ENCODE data around the gene LARGE2. TPM values are rescaled to one million over a fixed set of nuclear protein-coding genes. Genes with fewer than 3 reads are reported as not detected.

LARGE2 gene
- total RNA-seq, 1 experiment from 2014 or later, result 67.6 TPM

GRCh38 chr11:45924927-45925326 lies 2.5 kb downstream of the LARGE2 start:
- H2AFZ ChIP-seq (ENCODE audit: low read depth, low read length, poor library complexity, severe bottlenecking), result no peak overlapping the region
- H4K20me1 ChIP-seq (ENCODE audit: insufficient read depth), result no peaks in the 10 kb centered on the region
- RAD21 ChIA-PET (ENCODE audit: low non-redundant PET in 1 of 2, low total read pairs in 2 of 2, uncharacterized antibody in 2 of 2, unreplicated experiment in 2 of 2), result no interaction called here
- H3K36me3 ChIP-seq (ENCODE audit: control insufficient read depth in 1 of 2, insufficient read depth in 2 of 2, low read length in 2 of 2), result peaks cover 0 to 32% of the 10 kb centered on the region in 2 experiments
- intact Hi-C loops (cut with micrococcal nuclease), result no loop called here
- H3K27me3 ChIP-seq (ENCODE audit: insufficient read depth, low read length), result no peaks in the 10 kb centered on the region
- peaks cover 14% of the 10 kb centered on the region for H3K79me2 ChIP-seq (ENCODE audit: insufficient read depth, low read length)
- no peaks in the 10 kb centered on the region for H3K9me3 ChIP-seq (ENCODE audit: control insufficient read depth in 1 of 2, insufficient read depth in 1 of 2, low read depth in 1 of 2, low read length in 2 of 2)
- DNase-seq (ENCODE audit: low read depth, low spot score) (no peak), ATAC-seq (no peak)
- H3K4me3 ChIP-seq (replicated peaks in 1 of 2; ENCODE audit: low read depth in 1 of 2, low read length in 2 of 2), result no peak overlapping the region
- CTCF ChIA-PET, result no interaction called here
- H3K4me2 ChIP-seq (ENCODE audit: low read length), result no peak overlapping the region
- H3K4me1 ChIP-seq (ENCODE audit: control insufficient read depth in 1 of 2, insufficient read depth in 2 of 2, low read length in 2 of 2), result peaks cover 11 to 21% of the 10 kb centered on the region in 2 experiments
- H3K9me2 ChIP-seq (ENCODE audit: insufficient read depth), result no peaks in the 10 kb centered on the region
- BruUV-seq (replicated peaks), result no TSS peak
- TF ChIP-seq REST (IDR thresholded peaks at IDR 0.05; ENCODE audit: low read depth), result no peak
- TF ChIP-seq POLR2AphosphoS5 (IDR thresholded peaks at IDR 0.05; ENCODE audit: low read depth, low read length), result no peak
- TF ChIP-seq RAD21 (IDR thresholded peaks at IDR 0.05; ENCODE audit: low read depth), result no peak
- no peak overlapping the region for H3K27ac ChIP-seq (ENCODE audit: low read depth, low read length)
- POLR2A ChIA-PET, result no interaction called here
- H3K9ac ChIP-seq (ENCODE audit: low read length), result no peak overlapping the region

GRCh38 chr11:45925550-45925949 lies 3.1 kb downstream of the LARGE2 start:
- Histone ChIP-seq H3K9me2 (ENCODE audit: insufficient read depth) (no peaks in the 10 kb centered on the region), H3K27me3 (ENCODE audit: insufficient read depth, low read length) (no peaks in the 10 kb centered on the region), H3K9ac (ENCODE audit: low read length) (no peak overlapping the region), H3K79me2 (ENCODE audit: insufficient read depth, low read length) (peaks cover 14% of the 10 kb centered on the region), H3K4me3 (replicated peaks in 1 of 2; ENCODE audit: low read depth in 1 of 2, low read length in 2 of 2) (no peak overlapping the region), H4K20me1 (ENCODE audit: insufficient read depth) (no peaks in the 10 kb centered on the region), H3K36me3 (ENCODE audit: control insufficient read depth in 1 of 2, insufficient read depth in 2 of 2, low read length in 2 of 2) (peaks cover 0 to 32% of the 10 kb centered on the region in 2 experiments), H3K4me1 (ENCODE audit: control insufficient read depth in 1 of 2, insufficient read depth in 2 of 2, low read length in 2 of 2) (peaks cover 11 to 24% of the 10 kb centered on the region in 2 experiments), H2AFZ (ENCODE audit: low read depth, low read length, poor library complexity, severe bottlenecking) (no peak overlapping the region), H3K4me2 (ENCODE audit: low read length) (no peak overlapping the region), H3K27ac (ENCODE audit: low read depth, low read length) (no peak overlapping the region), H3K9me3 (ENCODE audit: control insufficient read depth in 1 of 2, insufficient read depth in 1 of 2, low read depth in 1 of 2, low read length in 2 of 2) (no peaks in the 10 kb centered on the region)
- no peak for TF ChIP-seq POLR2A (IDR thresholded peaks at IDR 0.05; ENCODE audit: borderline replicate concordance, extremely low read depth, insufficient read depth, insufficient read length)
- TF ChIP-seq, protein P1, sequence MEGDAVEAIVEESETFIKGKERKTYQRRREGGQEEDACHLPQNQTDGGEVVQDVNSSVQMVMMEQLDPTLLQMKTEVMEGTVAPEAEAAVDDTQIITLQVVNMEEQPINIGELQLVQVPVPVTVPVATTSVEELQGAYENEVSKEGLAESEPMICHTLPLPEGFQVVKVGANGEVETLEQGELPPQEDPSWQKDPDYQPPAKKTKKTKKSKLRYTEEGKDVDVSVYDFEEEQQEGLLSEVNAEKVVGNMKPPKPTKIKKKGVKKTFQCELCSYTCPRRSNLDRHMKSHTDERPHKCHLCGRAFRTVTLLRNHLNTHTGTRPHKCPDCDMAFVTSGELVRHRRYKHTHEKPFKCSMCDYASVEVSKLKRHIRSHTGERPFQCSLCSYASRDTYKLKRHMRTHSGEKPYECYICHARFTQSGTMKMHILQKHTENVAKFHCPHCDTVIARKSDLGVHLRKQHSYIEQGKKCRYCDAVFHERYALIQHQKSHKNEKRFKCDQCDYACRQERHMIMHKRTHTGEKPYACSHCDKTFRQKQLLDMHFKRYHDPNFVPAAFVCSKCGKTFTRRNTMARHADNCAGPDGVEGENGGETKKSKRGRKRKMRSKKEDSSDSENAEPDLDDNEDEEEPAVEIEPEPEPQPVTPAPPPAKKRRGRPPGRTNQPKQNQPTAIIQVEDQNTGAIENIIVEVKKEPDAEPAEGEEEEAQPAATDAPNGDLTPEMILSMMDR (IDR thresholded peaks at IDR 0.05 in 2 of 3, conservative IDR thresholded peaks at IDR 0.05 in 1 of 3; ENCODE audit: borderline replicate concordance in 1 of 3, insufficient read depth in 1 of 3, low read depth in 2 of 3, low read length in 2 of 3), result no peak
- ATAC-seq, result no peak
- no TSS peak for BruUV-seq (replicated peaks)
- RAD21 ChIA-PET (ENCODE audit: low non-redundant PET in 1 of 2, low total read pairs in 2 of 2, uncharacterized antibody in 2 of 2, unreplicated experiment in 2 of 2), result no interaction called here
- POLR2A ChIA-PET, result no interaction called here
- intact Hi-C loops (cut with micrococcal nuclease), result no loop called here
- CTCF ChIA-PET, result no interaction called here
- no peak for DNase-seq (ENCODE audit: low read depth, low spot score)

All from HCT116 (cell line).